Stimulated activated naive CD8-positive, alpha-beta T cell treated with anti-CD3 and anti-CD28 coated beads, Interleukin-15, Interleukin-2, amounts not matched to agents 100 ng/mL and 50 ng/mL, for 24 hours (primary cell): ENCODE data around the gene ZNF132.

Experiments
- H3K27ac Mint-ChIP-seq: one replicate; pipeline ENCODE4 v1.8.0; 2021; ENCODE audit warnings: mild to moderate bottlenecking, mixed read lengths
- H3K27me3 Mint-ChIP-seq: one replicate; pipeline ENCODE4 v1.8.0; 2021; ENCODE audit warnings: mixed read lengths
- H3K36me3 Mint-ChIP-seq: one replicate; pipeline ENCODE4 v1.8.0; 2021; ENCODE audit warnings: low read depth, mixed read lengths
- H3K4me1 Mint-ChIP-seq: one replicate; pipeline ENCODE4 v1.8.0; 2021; ENCODE audit warnings: low read depth, mixed read lengths
- H3K4me3 Mint-ChIP-seq: one replicate; pipeline ENCODE4 v1.8.0; 2021; ENCODE audit warnings: mild to moderate bottlenecking, mixed read lengths
- H3K9me3 Mint-ChIP-seq: one replicate; pipeline ENCODE4 v1.8.0; 2021; ENCODE audit warnings: mixed read lengths

The ZNF132 gene

DNA sequence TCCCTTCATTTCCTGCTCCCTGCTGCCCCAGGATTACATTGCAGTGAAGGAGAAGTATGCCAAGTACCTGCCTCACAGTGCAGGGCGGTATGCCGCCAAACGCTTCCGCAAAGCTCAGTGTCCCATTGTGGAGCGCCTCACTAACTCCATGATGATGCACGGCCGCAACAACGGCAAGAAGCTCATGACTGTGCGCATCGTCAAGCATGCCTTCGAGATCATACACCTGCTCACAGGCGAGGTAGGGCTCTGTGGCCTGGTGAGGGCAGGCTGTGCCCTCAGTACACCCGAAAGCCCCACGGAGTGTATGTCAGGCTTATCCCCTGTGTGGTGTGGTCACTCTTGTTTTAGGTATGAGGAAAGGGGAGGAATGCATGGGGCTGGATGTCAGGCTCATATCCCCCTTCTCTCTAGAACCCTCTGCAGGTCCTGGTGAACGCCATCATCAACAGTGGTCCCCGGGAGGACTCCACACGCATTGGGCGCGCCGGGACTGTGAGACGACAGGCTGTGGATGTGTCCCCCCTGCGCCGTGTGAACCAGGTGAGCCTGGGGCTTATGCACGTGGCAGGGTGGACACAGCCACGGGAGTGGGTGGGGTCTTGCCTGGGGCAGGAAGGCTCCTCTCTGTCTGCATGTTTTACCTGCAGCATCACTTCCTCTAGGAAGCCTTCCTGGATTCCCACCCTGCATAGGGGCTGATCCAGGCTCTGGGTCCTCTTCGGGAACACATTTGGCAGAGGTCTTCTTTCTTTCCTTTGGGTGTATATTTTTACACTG lies 46.8 kb downstream of the ZNF132 start:
- no peaks in the 10 kb centered on the region for H3K9me3 Mint-ChIP-seq
- H3K4me3 Mint-ChIP-seq, result no peak overlapping the region
- H3K27me3 Mint-ChIP-seq, result no peaks in the 10 kb centered on the region
- peaks cover 62% of the 10 kb centered on the region for H3K36me3 Mint-ChIP-seq
- H3K27ac Mint-ChIP-seq, result no peak overlapping the region
- peaks cover 47% of the 10 kb centered on the region for H3K4me1 Mint-ChIP-seq

DNA sequence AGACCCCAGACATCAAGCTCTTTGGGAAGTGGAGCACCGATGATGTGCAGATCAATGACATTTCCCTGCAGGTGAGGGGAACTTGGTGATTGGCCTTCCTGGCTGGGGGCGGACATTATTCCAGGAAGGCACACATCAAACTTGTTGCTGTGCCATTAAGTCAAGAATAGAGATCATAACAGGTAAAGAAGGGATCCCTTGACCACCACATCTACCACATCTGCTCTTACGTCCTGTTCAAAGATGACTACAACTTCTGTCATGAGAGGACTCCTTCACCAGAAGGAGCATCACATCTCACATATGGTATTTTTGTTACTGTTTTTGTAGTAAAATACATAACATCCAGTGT lies 51.8 kb downstream of the ZNF132 start:
- Mint-ChIP-seq H3K27me3 (no peaks in the 10 kb centered on the region), H3K4me1 (peaks cover 56% of the 10 kb centered on the region), H3K9me3 (no peaks in the 10 kb centered on the region), H3K4me3 (peak overlapping the region; percentile 97), H3K27ac (peak overlapping the region; percentile 97), H3K36me3 (peaks cover 56% of the 10 kb centered on the region)

DNA sequence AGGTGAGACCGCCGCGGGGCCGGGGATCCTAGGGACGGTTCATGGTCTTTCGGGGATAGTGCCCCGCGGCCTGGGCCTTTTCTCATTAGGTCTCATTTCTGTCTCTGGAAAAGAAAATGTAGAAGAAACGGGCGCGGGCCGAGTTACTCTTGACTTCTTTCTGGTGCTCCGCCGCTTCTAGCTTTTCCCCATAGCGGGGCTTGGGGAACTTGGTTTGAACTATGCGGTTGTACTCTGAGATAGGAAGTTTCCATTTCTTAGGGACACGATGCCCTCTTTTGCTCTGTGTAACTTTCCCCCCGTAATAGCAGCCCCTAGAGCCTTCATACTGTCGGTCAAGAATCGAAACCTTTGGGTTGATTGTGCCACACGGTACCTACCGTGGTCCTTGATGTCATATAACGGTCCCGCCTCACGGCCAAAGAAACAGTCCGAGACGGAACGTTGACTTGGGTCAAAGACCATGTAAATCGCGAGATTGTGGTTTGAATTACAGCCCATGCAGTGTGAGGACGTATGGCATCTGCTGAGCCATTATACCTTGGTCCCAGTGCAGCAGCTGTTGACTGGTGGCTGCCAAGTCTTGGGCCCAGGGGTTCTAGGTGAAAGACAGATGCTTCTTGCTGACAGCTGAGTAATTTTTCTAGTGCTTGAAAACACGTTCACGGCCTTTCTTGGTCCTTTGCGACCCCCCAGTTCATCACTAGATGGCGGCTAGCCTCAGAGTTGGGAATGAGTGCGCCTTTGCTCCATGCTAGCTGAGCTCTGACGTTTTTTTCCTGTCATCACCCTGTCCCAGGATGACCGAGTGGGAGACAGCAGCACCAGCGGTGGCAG lies 52.4 kb downstream of the ZNF132 start:
- Mint-ChIP-seq H3K4me3 (peak overlapping the region; percentile 97), H3K27me3 (no peaks in the 10 kb centered on the region), H3K27ac (peak overlapping the region; percentile 97), H3K4me1 (peaks cover 51% of the 10 kb centered on the region), H3K9me3 (no peaks in the 10 kb centered on the region), H3K36me3 (peaks cover 50% of the 10 kb centered on the region)

DNA sequence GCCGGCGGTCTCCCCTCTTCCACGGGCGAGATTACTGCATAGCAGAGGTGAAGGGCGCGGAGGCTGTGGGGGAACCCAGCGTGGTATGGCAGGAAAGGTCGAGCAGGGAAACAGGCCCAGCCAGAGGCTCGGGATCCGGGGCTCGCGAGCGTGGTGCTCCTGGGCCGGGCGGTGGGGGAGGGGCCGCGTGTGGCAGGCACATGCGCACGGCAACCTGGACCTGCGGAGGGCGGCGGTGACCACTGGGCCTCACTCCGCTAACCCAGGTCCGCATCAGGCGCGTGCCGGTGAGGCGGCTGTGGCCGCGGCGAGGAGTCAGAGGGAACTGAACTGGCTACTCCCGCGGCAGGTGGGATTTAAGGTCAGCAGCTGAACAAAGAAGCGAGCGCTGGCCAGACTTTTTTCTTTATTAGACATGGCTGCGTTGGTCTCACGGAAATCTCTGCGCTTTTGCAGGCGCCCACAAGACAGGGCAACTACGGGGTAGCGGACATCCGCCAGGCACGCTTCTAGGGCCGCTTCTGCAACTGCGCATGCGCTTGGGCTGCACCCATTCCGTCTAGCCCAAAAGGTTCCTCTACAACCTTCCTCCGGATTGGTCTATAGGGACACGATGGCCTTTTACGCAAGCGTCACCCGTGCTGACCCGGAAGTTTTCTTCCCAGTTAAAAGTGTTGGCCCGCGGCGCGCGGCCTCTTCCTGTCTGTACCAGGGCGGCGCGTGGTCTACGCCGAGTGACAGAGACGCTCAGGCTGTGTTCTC lies 53.2 kb downstream of the ZNF132 start, which contains the start of gene RPS5:
TSS of gene RPS5 (plus strand) at position 694 of the 762 bp plus-strand sequence. CDS start 869 bp downstream, outside the sequence.
- no peaks in the 10 kb centered on the region for H3K27me3 Mint-ChIP-seq
- peak within 1 kb of the TSS; percentile 97 for H3K27ac Mint-ChIP-seq
- H3K4me3 Mint-ChIP-seq, result peak within 1 kb of the TSS; percentile 97
- peaks cover 44% of the 10 kb centered on the region for H3K36me3 Mint-ChIP-seq
- H3K4me1 Mint-ChIP-seq, result peaks cover 52% of the 10 kb centered on the region
- no peaks in the 10 kb centered on the region for H3K9me3 Mint-ChIP-seq

DNA sequence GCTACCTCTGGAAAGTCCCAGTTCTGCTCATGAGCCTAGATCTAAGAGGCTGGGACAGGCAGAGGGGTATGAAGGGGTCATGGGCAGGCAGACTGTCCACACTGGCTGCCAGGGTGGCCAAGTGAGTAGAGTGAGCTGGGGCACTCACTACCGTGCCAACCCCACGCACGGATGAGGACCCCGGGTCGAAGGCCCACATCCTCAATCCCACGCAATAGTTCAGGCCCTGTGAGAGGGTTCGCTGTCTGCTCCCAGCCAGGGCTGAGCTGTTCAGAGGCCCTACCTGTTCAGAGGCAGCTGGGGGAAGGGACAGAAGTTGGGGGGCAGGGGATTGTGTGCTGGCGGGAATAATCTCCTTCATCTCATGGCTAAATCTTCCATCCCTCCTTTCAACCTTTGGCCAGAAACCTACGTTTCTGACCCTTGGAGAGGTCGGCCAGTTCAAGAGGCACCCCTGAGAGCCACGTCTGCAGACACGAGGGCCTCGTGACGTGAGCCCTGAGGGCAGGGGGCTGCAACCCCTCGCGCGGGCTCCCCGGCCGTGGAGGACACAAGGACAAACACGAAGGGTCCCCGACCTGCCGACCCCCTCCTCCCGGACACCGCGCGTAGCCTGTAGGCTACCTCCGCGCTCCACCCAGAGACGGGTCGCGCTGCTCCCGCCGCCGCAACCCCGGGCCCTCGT lies 53.9 kb downstream of the ZNF132 start:
- H3K27me3 Mint-ChIP-seq, result no peaks in the 10 kb centered on the region
- H3K4me3 Mint-ChIP-seq, result peak overlapping the region; percentile 97
- peak overlapping the region; percentile 97 for H3K27ac Mint-ChIP-seq
- peaks cover 38% of the 10 kb centered on the region for H3K36me3 Mint-ChIP-seq
- peaks cover 50% of the 10 kb centered on the region for H3K4me1 Mint-ChIP-seq
- no peaks in the 10 kb centered on the region for H3K9me3 Mint-ChIP-seq

DNA sequence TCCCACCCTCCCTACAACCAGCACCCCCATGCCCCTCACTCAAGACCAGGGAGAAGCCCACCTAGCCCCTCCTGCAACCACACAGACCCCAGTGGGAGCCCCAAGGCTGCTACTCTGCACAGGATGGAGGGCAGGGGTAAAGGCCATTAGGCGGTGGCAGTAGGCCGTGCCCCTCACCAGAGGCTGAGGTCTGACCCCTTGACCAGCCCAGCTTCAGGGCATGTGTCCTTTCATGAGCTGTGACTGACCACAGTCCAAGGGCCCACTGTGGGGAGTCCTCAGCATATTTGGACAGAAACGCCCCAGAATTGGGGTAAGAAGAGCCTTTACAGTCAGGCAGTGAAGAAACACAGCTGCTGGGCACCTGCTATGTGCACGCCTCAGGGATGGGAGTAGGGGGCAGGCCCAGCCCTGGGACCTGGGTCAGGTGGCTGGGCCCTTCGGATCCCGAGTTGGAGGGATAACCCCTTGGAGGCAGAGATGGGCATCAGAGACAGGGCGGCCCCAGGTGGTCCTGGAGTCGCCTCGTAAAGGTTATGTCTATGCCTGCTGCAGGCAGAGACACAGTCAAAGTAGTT lies 54.6 kb downstream of the ZNF132 start:
- H3K4me1 Mint-ChIP-seq, result peaks cover 45% of the 10 kb centered on the region
- peak overlapping the region; percentile 97 for H3K4me3 Mint-ChIP-seq
- no peaks in the 10 kb centered on the region for H3K9me3 Mint-ChIP-seq
- H3K27me3 Mint-ChIP-seq, result no peaks in the 10 kb centered on the region
- peaks cover 32% of the 10 kb centered on the region for H3K36me3 Mint-ChIP-seq
- peak overlapping the region; percentile 97 for H3K27ac Mint-ChIP-seq

DNA sequence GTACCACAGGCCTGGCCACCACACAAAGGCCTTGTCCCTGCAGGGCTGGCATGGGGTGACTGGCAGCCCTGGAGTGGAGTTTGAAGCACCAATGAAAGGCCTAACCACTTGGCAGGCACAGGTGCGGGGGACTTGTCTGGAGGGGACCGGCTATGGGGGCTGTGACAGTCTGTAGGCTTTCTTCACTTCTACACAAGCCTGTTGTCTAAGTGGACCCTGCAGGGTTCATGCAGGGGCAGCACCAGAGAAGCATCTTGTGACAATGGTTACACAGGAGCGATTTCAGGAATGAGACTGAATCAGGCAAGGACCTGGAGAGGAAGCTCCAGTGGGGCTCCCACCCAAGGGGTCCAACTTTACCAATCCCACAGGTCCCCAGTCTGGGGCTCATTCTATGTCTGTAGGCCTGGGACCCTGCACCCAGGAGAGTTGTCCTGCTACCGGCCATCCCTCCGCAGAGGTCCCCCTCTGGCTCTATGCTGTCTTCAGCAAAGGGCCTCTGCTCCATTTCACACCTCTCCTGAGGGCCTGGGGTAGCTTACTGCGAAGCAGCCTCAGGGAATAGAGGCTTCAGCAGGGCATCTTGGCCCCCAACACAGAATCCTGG lies 56.9 kb downstream of the ZNF132 start:
- Mint-ChIP-seq H3K27ac (no peak overlapping the region), H3K4me3 (peak overlapping the region; percentile 4), H3K27me3 (no peaks in the 10 kb centered on the region)

More for the DNA sequence above, 56.9 kb downstream of the ZNF132 start:
- no peaks in the 10 kb centered on the region for H3K9me3 Mint-ChIP-seq
- peaks cover 37% of the 10 kb centered on the region for H3K4me1 Mint-ChIP-seq
- H3K36me3 Mint-ChIP-seq, result peaks cover 17% of the 10 kb centered on the region
